Measurements from ENCODE around the gene ZNF394. TPM values are rescaled to one million over a fixed set of nuclear protein-coding genes. Genes with fewer than 3 reads are reported as not detected.

Gene ZNF394
- total RNA-seq, 1 donor from 2014 or later: 32.9 TPM

GRCh38 chr7:99490878-99491277, 9.2 kb downstream of the ZNF394 start:
- peaks cover 56% of the 10 kb centered on the region for H3K36me3 ChIP-seq

GRCh38 chr7:99489235-99489634, 10.8 kb downstream of the ZNF394 start:
- Histone ChIP-seq H3K4me3 (no peak overlapping the region), H3K36me3 (peaks cover 45% of the 10 kb centered on the region), H3K27ac (no peak overlapping the region), H3K27me3 (ENCODE audit: low read depth) (no peaks in the 10 kb centered on the region), H3K9me3 (peaks cover 22% of the 10 kb centered on the region), H3K4me1 (no peaks in the 10 kb centered on the region)
- intact Hi-C loops (cut with DNase I): loop anchor here (10.0 kb wide), 1 partner anchor 56 kb away; no protein-coding TSS in a partner anchor
- TF ChIP-seq CTCF (IDR thresholded peaks at IDR 0.05): no peak
- ATAC-seq: peak in 1 of 2 donors; percentile 41
- DNase-seq: no peak

More at GRCh38 chr7:99490878-99491277, 9.2 kb downstream of the ZNF394 start:
- Histone ChIP-seq H3K4me1 (no peaks in the 10 kb centered on the region), H3K4me3 (no peak overlapping the region), H3K9me3 (peaks cover 30% of the 10 kb centered on the region), H3K27ac (no peak overlapping the region), H3K27me3 (ENCODE audit: low read depth) (no peaks in the 10 kb centered on the region)
- DNase-seq (no peak), ATAC-seq (no peak)
- intact Hi-C loops (cut with DNase I): no loop called here
- TF ChIP-seq CTCF (IDR thresholded peaks at IDR 0.05): no peak

GRCh38 chr7:99485094-99485493, 15.0 kb downstream of the ZNF394 start:
- no peaks in the 10 kb centered on the region for H3K27me3 ChIP-seq (ENCODE audit: low read depth)
- no peak overlapping the region for H3K27ac ChIP-seq

GRCh38 chr7:99478464-99479440, 21.3 kb downstream of the ZNF394 start:
- Histone ChIP-seq H3K4me1 (peaks cover 15% of the 10 kb centered on the region), H3K27me3 (ENCODE audit: low read depth) (no peaks in the 10 kb centered on the region), H3K9me3 (no peaks in the 10 kb centered on the region), H3K36me3 (peaks cover 52% of the 10 kb centered on the region), H3K4me3 (no peak overlapping the region), H3K27ac (no peak overlapping the region)
- DNase-seq: peak; percentile 35
- no peak for TF ChIP-seq CTCF (IDR thresholded peaks at IDR 0.05)
- ATAC-seq: peak; percentile 21 to 31
- intact Hi-C loops (cut with DNase I): no loop called here

More at GRCh38 chr7:99485094-99485493, 15.0 kb downstream of the ZNF394 start:
- intact Hi-C loops (cut with DNase I): loop anchor here (10.0 kb wide), 1 partner anchor 60 kb away; no protein-coding TSS in a partner anchor
- DNase-seq: no peak
- no peak overlapping the region for H3K4me3 ChIP-seq
- ATAC-seq: no peak
- no peaks in the 10 kb centered on the region for H3K4me1 ChIP-seq
- H3K36me3 ChIP-seq: peaks cover 47% of the 10 kb centered on the region
- H3K9me3 ChIP-seq: no peaks in the 10 kb centered on the region
- no peak for TF ChIP-seq CTCF (IDR thresholded peaks at IDR 0.05)

- Histone ChIP-seq H3K27me3 (ENCODE audit: low read depth) (no peaks in the 10 kb centered on the region), H3K4me3 (no peak overlapping the region), H3K36me3 (peaks cover 32% of the 10 kb centered on the region), H3K9me3 (no peaks in the 10 kb centered on the region), H3K27ac (no peak overlapping the region), H3K4me1 (peaks cover 26% of the 10 kb centered on the region)
- peak; percentile 6 for DNase-seq
- no peak for TF ChIP-seq CTCF (IDR thresholded peaks at IDR 0.05)
- intact Hi-C loops (cut with DNase I): no loop called here
- ATAC-seq: no peak
Observed at GRCh38 chr7:99476107-99476506, 24.0 kb downstream of the ZNF394 start.
